ENCODE results near the gene SPAG17.

SPAG17 gene

GRCh38 chr1:118160806-118161205 is 24.2 kb downstream of the SPAG17 start:
- no peak for DNase-seq (ENCODE audit: low read depth)

- no peak for DNase-seq (ENCODE audit: low read depth)
These were observed 25.5 kb downstream of the SPAG17 start for GRCh38 chr1:118159569-118159968.

- DNase-seq (ENCODE audit: low read depth), result no peak
These were observed 26.1 kb downstream of the SPAG17 start for GRCh38 chr1:118158924-118159323.

- no peak for DNase-seq (ENCODE audit: low read depth)
These were observed 27.5 kb downstream of the SPAG17 start for GRCh38 chr1:118157506-118157905.

GRCh38 chr1:118155106-118155505 is 29.9 kb downstream of the SPAG17 start:
- no peak for DNase-seq (ENCODE audit: low read depth)

- DNase-seq (ENCODE audit: low read depth), result no peak
These were observed 30.8 kb downstream of the SPAG17 start for GRCh38 chr1:118154220-118154619.

- DNase-seq (ENCODE audit: low read depth), result no peak
These were observed 33.6 kb downstream of the SPAG17 start for GRCh38 chr1:118151312-118151937.

- no peak for DNase-seq (ENCODE audit: low read depth)
These were observed 35.2 kb downstream of the SPAG17 start for GRCh38 chr1:118149799-118150198.

- DNase-seq (ENCODE audit: low read depth), result no peak
These were observed 37.0 kb downstream of the SPAG17 start for GRCh38 chr1:118148034-118148433.

- no peak for DNase-seq (ENCODE audit: low read depth)
These were observed 37.5 kb downstream of the SPAG17 start for GRCh38 chr1:118147522-118147921.

GRCh38 chr1:118145721-118146120 is 39.3 kb downstream of the SPAG17 start:
- DNase-seq (ENCODE audit: low read depth), result no peak

- no peak for DNase-seq (ENCODE audit: low read depth)
These were observed 40.3 kb downstream of the SPAG17 start for GRCh38 chr1:118144684-118145083.

- no peak for DNase-seq (ENCODE audit: low read depth)
These were observed 41.2 kb downstream of the SPAG17 start for GRCh38 chr1:118143831-118144230.

GRCh38 chr1:118143121-118143520 is 41.9 kb downstream of the SPAG17 start:
- no peak for DNase-seq (ENCODE audit: low read depth)

GRCh38 chr1:118142546-118142945 is 42.5 kb downstream of the SPAG17 start:
- DNase-seq (ENCODE audit: low read depth), result no peak

GRCh38 chr1:118137900-118138299 is 47.1 kb downstream of the SPAG17 start:
- no peak for DNase-seq (ENCODE audit: low read depth)

- DNase-seq (ENCODE audit: low read depth), result no peak
These were observed 48.7 kb downstream of the SPAG17 start for GRCh38 chr1:118136187-118136941.

GRCh38 chr1:118132000-118132399 is 53.0 kb downstream of the SPAG17 start:
- DNase-seq (ENCODE audit: low read depth), result no peak

- no peak for DNase-seq (ENCODE audit: low read depth)
These were observed 56.3 kb downstream of the SPAG17 start for GRCh38 chr1:118128761-118129160.

GRCh38 chr1:118124064-118124463 is 61.0 kb downstream of the SPAG17 start:
- no peak for DNase-seq (ENCODE audit: low read depth)

- DNase-seq (ENCODE audit: low read depth), result no peak
These were observed 61.8 kb downstream of the SPAG17 start for GRCh38 chr1:118123116-118123839.

GRCh38 chr1:118122234-118123004 is 62.6 kb downstream of the SPAG17 start:
- DNase-seq (ENCODE audit: low read depth), result no peak
